ENCODE results near the gene PARD6G.
"Not testable (repeated sequence)": the region's sequence is repeated elsewhere in the genome, so short reads cannot be mapped to it uniquely, and the experiment has no call there.

The PARD6G gene

DNA sequence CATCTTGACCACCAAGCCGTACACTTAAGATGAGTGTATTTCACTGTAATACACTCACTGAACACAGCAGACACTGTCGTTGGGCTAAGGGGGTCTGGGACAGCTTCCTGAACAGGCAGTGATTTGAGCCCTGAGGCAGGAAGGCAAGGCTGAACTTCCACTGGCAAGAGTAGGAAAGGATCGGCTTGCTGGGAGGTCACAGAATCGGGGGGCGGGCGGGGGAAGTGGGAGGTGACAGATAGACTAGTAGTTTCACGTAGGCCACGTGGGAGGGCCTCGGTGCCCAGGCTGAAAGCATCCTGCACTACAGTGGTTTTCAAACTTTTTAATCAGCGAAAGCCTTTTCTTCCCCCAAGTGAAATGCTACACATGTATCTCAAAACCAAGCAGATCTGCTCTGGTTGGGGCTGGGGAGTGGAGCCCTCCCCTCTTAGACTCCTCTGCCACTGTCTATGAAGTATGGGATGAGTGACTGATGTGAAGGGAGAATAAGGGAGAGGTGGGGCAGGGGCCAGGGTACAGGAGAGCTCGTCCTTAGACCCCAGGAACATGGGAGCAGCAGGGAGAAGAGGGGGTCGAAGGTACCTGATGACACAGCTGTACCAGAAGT, 8.6 kb downstream of the PARD6G start:
- H3K9me3 ChIP-seq, result no peaks in the 10 kb centered on the region
- no peaks in the 10 kb centered on the region for H3K4me1 ChIP-seq
- intact Hi-C loops (cut with DNase I; ENCODE audit: low total_unique reads), result no loop called here
- no peak overlapping the region for H3K4me3 ChIP-seq
- no peak overlapping the region for H3K27ac ChIP-seq
- TF ChIP-seq, protein P1, sequence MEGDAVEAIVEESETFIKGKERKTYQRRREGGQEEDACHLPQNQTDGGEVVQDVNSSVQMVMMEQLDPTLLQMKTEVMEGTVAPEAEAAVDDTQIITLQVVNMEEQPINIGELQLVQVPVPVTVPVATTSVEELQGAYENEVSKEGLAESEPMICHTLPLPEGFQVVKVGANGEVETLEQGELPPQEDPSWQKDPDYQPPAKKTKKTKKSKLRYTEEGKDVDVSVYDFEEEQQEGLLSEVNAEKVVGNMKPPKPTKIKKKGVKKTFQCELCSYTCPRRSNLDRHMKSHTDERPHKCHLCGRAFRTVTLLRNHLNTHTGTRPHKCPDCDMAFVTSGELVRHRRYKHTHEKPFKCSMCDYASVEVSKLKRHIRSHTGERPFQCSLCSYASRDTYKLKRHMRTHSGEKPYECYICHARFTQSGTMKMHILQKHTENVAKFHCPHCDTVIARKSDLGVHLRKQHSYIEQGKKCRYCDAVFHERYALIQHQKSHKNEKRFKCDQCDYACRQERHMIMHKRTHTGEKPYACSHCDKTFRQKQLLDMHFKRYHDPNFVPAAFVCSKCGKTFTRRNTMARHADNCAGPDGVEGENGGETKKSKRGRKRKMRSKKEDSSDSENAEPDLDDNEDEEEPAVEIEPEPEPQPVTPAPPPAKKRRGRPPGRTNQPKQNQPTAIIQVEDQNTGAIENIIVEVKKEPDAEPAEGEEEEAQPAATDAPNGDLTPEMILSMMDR (IDR thresholded peaks at IDR 0.05), result no peak
- no peaks in the 10 kb centered on the region for H3K27me3 ChIP-seq
- no peaks in the 10 kb centered on the region for H3K36me3 ChIP-seq
- no peak for DNase-seq

DNA sequence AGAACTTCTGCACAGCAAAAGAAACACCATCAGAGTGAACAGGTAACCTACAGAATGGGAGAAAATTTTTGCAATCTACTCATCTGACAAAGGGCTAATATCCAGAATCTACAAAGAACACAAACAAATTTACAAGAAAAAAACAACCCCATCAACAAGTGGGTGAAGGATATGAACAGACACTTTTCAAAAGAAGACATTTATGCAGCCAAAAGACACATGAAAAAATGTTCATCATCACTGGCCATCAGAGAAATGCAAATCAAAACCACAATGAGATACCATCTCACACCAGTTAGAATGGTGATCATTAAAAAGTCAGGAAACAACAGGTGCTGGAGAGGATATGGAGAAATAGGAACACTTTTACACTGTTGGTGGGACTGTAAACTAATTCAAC, 9.8 kb downstream of the PARD6G start:
- H3K36me3 ChIP-seq; H3K4me3 ChIP-seq; intact Hi-C loops (cut with DNase I; ENCODE audit: low total_unique reads); H3K27me3 ChIP-seq; H3K9me3 ChIP-seq; H3K4me1 ChIP-seq; H3K27ac ChIP-seq; DNase-seq: not testable (repeated sequence)

- Histone ChIP-seq H3K4me3 (no peak overlapping the region), H3K27me3 (no peaks in the 10 kb centered on the region), H3K4me1 (no peaks in the 10 kb centered on the region), H3K36me3 (no peaks in the 10 kb centered on the region), H3K27ac (no peak overlapping the region), H3K9me3 (no peaks in the 10 kb centered on the region)
- TF ChIP-seq, protein P1 (IDR thresholded peaks at IDR 0.05), result no peak
- DNase-seq, result no peak
- intact Hi-C loops (cut with DNase I; ENCODE audit: low total_unique reads), result no loop called here
Measured at GRCh38 chr18:80234398-80234797, 12.9 kb downstream of the PARD6G start.

GRCh38 chr18:80233899-80234298, 13.4 kb downstream of the PARD6G start:
- H3K27me3 ChIP-seq, result no peaks in the 10 kb centered on the region
- intact Hi-C loops (cut with DNase I; ENCODE audit: low total_unique reads), result no loop called here
- H3K27ac ChIP-seq, result no peak overlapping the region
- H3K36me3 ChIP-seq, result no peaks in the 10 kb centered on the region
- no peaks in the 10 kb centered on the region for H3K9me3 ChIP-seq
- no peaks in the 10 kb centered on the region for H3K4me1 ChIP-seq
- DNase-seq, result no peak
- TF ChIP-seq, protein P1 (IDR thresholded peaks at IDR 0.05), result no peak
- H3K4me3 ChIP-seq, result no peak overlapping the region

DNA sequence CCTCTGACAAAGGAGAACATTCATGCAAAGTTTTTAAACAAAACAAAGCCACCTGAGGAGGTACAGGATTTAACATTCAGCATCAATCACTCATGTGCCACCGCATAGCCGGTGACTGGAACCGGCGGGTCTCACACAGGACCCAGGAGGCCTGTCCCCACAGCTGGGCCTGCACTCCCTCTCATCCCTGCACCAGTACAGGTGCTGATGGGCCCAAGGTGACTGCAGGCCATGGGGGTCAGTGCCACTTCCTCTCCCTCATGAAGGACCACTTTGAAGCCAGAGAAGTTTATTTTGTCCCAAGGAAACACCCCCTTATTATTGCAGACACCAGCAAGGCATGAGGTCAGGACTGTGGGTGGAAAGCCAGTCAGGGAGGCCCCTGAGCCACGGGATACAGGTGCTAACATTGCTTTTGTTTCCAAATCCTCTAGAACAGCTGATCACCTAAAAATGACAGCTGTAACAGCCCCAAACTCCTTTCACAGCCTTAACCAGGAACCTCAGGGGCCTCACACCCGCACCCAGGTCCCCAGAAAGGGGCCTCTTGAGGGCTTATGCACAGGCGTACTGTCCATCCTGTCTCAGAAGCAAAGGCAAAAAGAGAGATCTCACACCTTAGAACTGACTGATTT, 14.0 kb downstream of the PARD6G start:
- DNase-seq, result no peak
- H3K9me3 ChIP-seq, result no peaks in the 10 kb centered on the region
- no peaks in the 10 kb centered on the region for H3K36me3 ChIP-seq
- TF ChIP-seq, protein P1 (IDR thresholded peaks at IDR 0.05), result no peak
- H3K27ac ChIP-seq, result no peak overlapping the region
- intact Hi-C loops (cut with DNase I; ENCODE audit: low total_unique reads), result no loop called here
- H3K27me3 ChIP-seq, result no peaks in the 10 kb centered on the region
- H3K4me1 ChIP-seq, result no peaks in the 10 kb centered on the region
- H3K4me3 ChIP-seq, result no peak overlapping the region

- DNase-seq, result no peak
Measured at GRCh38 chr18:80232710-80233109, 14.6 kb downstream of the PARD6G start.

More at GRCh38 chr18:80232710-80233109, 14.6 kb downstream of the PARD6G start:
- Histone ChIP-seq H3K27ac (no peak overlapping the region), H3K9me3 (no peaks in the 10 kb centered on the region), H3K27me3 (no peaks in the 10 kb centered on the region), H3K36me3 (no peaks in the 10 kb centered on the region), H3K4me1 (no peaks in the 10 kb centered on the region), H3K4me3 (no peak overlapping the region)
- TF ChIP-seq, protein P1 (IDR thresholded peaks at IDR 0.05), result no peak
- intact Hi-C loops (cut with DNase I; ENCODE audit: low total_unique reads), result no loop called here

All from tibial artery (tissue), 4 donors.